Uterus (tissue), 4 donors: ENCODE results near the gene POLR3B. TPM values are rescaled to one million over a fixed set of nuclear protein-coding genes. Genes with fewer than 3 reads are reported as not detected.
"Not testable (repeated sequence)": the region's sequence is repeated elsewhere in the genome, so short reads cannot be mapped to it uniquely, and the experiment has no call there.

ENCODE experiments used
- DNase-seq, 2 donors: peaks; one replicate each; pipeline ENCODE4 v3.0.0-alpha.2; 2019 to 2020
- H3K27ac ChIP-seq, 2 donors: fragments of 200-600 bp; sonication (generic); 1 replicate in 1 of 2; 2 replicates in 1 of 2; pipeline ENCODE4 v1.5.1; 2016 to 2018
- H3K27me3 ChIP-seq, 2 donors: fragments of 200-600 bp; sonication (generic); one replicate each; pipeline ENCODE4 v1.5.1; 2018 to 2019; ENCODE audit warnings: control low read depth in 1 of 2
- H3K36me3 ChIP-seq, 2 donors: fragments of 200-600 bp; sonication (generic); one replicate each; pipeline ENCODE4 v1.5.1; 2019; ENCODE audit warnings: control low read depth in 1 of 2
- H3K4me1 ChIP-seq, 2 donors: fragments of 200-600 bp; sonication (generic); one replicate each; pipeline ENCODE4 v1.5.1; 2018 to 2019; ENCODE audit warnings: control low read depth in 1 of 2
- H3K4me3 ChIP-seq, 2 donors: fragments of 200-600 bp; sonication (generic); 1 replicate in 1 of 2; 2 replicates in 1 of 2; pipeline ENCODE4 v1.5.1; 2018 to 2019; ENCODE audit warnings: mild to moderate bottlenecking in 1 of 2
- H3K9me3 ChIP-seq, 2 donors: fragments of 200-600 bp; sonication (generic); one replicate each; pipeline ENCODE4 v1.5.1; 2019; ENCODE audit warnings: control low read depth in 1 of 2
- CTCF ChIP-seq, 4 experiments: fragments of 200-600 bp in 2 of 4; fragments of 450-650 bp in 2 of 4; sonication (generic) in 2 of 4; IDR thresholded peaks; one replicate each; pipeline ENCODE4 v1.5.1; 2016 to 2019; ENCODE audit warnings: antibody characterized with exemption in 4 of 4, mild to moderate bottlenecking in 2 of 4, moderate library complexity in 1 of 4
- POLR2A ChIP-seq, 2 donors: fragments of 450-650 bp; IDR thresholded peaks; one replicate each; pipeline ENCODE4 v1.6.1; 2016; ENCODE audit warnings: antibody characterized with exemption in 2 of 2, mild to moderate bottlenecking in 1 of 2, moderate library complexity in 1 of 2
- intact Hi-C: fragments of 100-400 bp; cut with DNase I; formaldehyde crosslinking; loops from one replicate; pipeline ENCODE4 v1.15.1; 2023; ENCODE audit warnings: low total_unique reads
- total RNA-seq, 4 donors: library from RNA; depleted of rRNA in 3 of 4; stranded (reverse); fragments of >200 nt in 3 of 4; gene quantifications; one replicate each; pipeline versions ENCODE4 v1.1.0 to v1.2.4, GENCODE V29; 2014 to 2023
- donor health status: DM: yes; HTN: yes; CAD: no.

Gene POLR3B
- total RNA-seq, 4 donors from 2014 or later = 8.8 to 20.7 (median 11.0) TPM

- intact Hi-C loops = no loop called here
- TF ChIP-seq CTCF (IDR thresholded peaks at IDR 0.05) (no peak), POLR2A (IDR thresholded peaks at IDR 0.05) (no peak)
- H3K36me3 ChIP-seq = no peaks in the 10 kb centered on the region
- H3K9me3 ChIP-seq = no peaks in the 10 kb centered on the region
- no peaks in the 10 kb centered on the region for H3K4me1 ChIP-seq
- H3K27ac ChIP-seq = no peak overlapping the region
- H3K4me3 ChIP-seq = no peak overlapping the region
- H3K27me3 ChIP-seq = no peaks in the 10 kb centered on the region
- DNase-seq = no peak
Measured at GRCh38 chr12:106364261-106364660, 6.7 kb downstream of the POLR3B start.

GRCh38 chr12:106369624-106370346, 12.2 kb downstream of the POLR3B start:
- Histone ChIP-seq H3K4me1 (no peaks in the 10 kb centered on the region), H3K27ac (no peak overlapping the region), H3K4me3 (no peak overlapping the region), H3K36me3 (no peaks in the 10 kb centered on the region), H3K9me3 (no peaks in the 10 kb centered on the region), H3K27me3 (no peaks in the 10 kb centered on the region)
- intact Hi-C loops = no loop called here
- DNase-seq = no peak
- TF ChIP-seq POLR2A (IDR thresholded peaks at IDR 0.05) (no peak), CTCF (IDR thresholded peaks at IDR 0.05) (no peak)

GRCh38 chr12:106378788-106379187, 21.2 kb downstream of the POLR3B start:
- TF ChIP-seq POLR2A (IDR thresholded peaks at IDR 0.05) = no peak
- TF ChIP-seq CTCF (IDR thresholded peaks at IDR 0.05) = no peak
- no peaks in the 10 kb centered on the region for H3K27me3 ChIP-seq
- H3K9me3 ChIP-seq = no peaks in the 10 kb centered on the region
- intact Hi-C loops = no loop called here
- H3K36me3 ChIP-seq = no peaks in the 10 kb centered on the region
- H3K4me1 ChIP-seq = no peaks in the 10 kb centered on the region
- no peak overlapping the region for H3K4me3 ChIP-seq
- no peak for DNase-seq
- no peak overlapping the region for H3K27ac ChIP-seq

GRCh38 chr12:106380954-106381353, 23.4 kb downstream of the POLR3B start:
- H3K27me3 ChIP-seq = no peaks in the 10 kb centered on the region
- no peaks in the 10 kb centered on the region for H3K9me3 ChIP-seq
- no peak for TF ChIP-seq CTCF (IDR thresholded peaks at IDR 0.05)
- no peak for TF ChIP-seq POLR2A (IDR thresholded peaks at IDR 0.05)
- H3K4me1 ChIP-seq = no peaks in the 10 kb centered on the region
- no peak overlapping the region for H3K4me3 ChIP-seq
- no peak for DNase-seq
- H3K27ac ChIP-seq = no peak overlapping the region
- intact Hi-C loops = loop anchor here (10.0 kb wide), 1 partner anchor 544 kb away; no protein-coding TSS in a partner anchor
- H3K36me3 ChIP-seq = no peaks in the 10 kb centered on the region

GRCh38 chr12:106381866-106382265, 24.3 kb downstream of the POLR3B start:
- not testable (repeated sequence) for H3K9me3 ChIP-seq, H3K36me3 ChIP-seq, H3K4me3 ChIP-seq, DNase-seq, H3K4me1 ChIP-seq, H3K27ac ChIP-seq, H3K27me3 ChIP-seq
- intact Hi-C loops = loop anchor here (10.0 kb wide), 1 partner anchor 543 kb away; no protein-coding TSS in a partner anchor
